Spinal cord (tissue), 10 donors: ENCODE results near the gene SCP2. TPM values are rescaled to one million over a fixed set of nuclear protein-coding genes. Genes with fewer than 3 reads are reported as not detected.
A peak's percentile ranks its signal among the peaks of the same experiment; 100 is the strongest.

Experiments used
- DNase-seq, 6 donors: peaks; one replicate each; pipeline versions ENCODE4 v3.0.0 to v3.0.0-alpha.2; 2013 to 2015; ENCODE audit warnings: low spot score in 6 of 6, low read depth in 4 of 6
- H3K27ac ChIP-seq: one replicate; pipeline ENCODE4 v1.5.1; 2013; ENCODE audit warnings: low read depth, low read length, control low read depth
- H3K27me3 ChIP-seq: one replicate; pipeline ENCODE4 v1.6.1; 2013; ENCODE audit warnings: low read length; ENCODE audit not compliant: control insufficient read depth, insufficient read depth
- H3K36me3 ChIP-seq: one replicate; pipeline ENCODE4 v1.6.1; 2013; ENCODE audit warnings: low read length; ENCODE audit not compliant: control insufficient read depth, insufficient read depth
- H3K4me1 ChIP-seq: one replicate; pipeline ENCODE4 v1.6.1; 2013; ENCODE audit warnings: low read length; ENCODE audit not compliant: control insufficient read depth, insufficient read depth
- H3K4me3 ChIP-seq: one replicate; pipeline ENCODE4 v1.5.1; 2013; ENCODE audit warnings: low read depth, low read length, control low read depth
- H3K9me3 ChIP-seq: one replicate; pipeline ENCODE4 v1.6.1; 2013; ENCODE audit warnings: low read length; ENCODE audit not compliant: control insufficient read depth, insufficient read depth
- WGBS: methylation state at CpG from one replicate; pipeline ENCODE4 v1.1.5; 2013; ENCODE audit warnings: missing lambda C conversion rate; ENCODE audit not compliant: insufficient coverage; 5-methylcytosine and 5-hydroxymethylcytosine counted together
- polyA plus RNA-seq, 2 donors: library from polyadenylated mRNA; unstranded; fragments of 120-200 nt; gene quantifications; one replicate each; pipeline ENCODE4 v1.2.1, GENCODE V29; 2013; ENCODE audit not compliant: insufficient read length in 2 of 2
- total RNA-seq, 2 donors: library from RNA; depleted of rRNA in 1 of 2; stranded (reverse); fragments of 120-200 nt in 1 of 2; fragments of >200 nt in 1 of 2; gene quantifications; one replicate each; pipeline versions ENCODE4 v1.2.3 to v1.2.4, GENCODE V29; 2013 to 2014
- donor health status: healthy.

The SCP2 gene
- total and polyA plus RNA-seq, 4 donors, result 119 to 155 (median 143) TPM

DNA sequence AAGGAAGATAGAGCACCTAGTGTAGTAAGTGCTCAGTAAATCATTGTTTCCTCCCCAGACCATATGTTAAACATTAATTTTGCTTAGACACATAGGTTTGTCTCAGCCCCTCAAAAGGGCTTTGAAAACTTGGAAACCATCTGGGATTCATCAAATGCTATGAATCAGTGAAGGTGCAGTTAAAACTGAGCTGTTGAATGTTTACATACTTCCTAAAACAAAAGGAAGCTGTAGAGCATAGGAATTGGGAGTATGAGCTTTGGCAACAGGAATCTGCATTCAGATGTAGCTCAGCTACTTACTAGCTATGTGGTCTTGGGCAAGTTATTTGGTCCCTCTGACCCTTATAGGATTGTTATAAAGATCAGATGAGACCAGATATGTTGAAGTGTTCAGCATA is 116.2 kb downstream of the SCP2 start:
- Histone ChIP-seq H3K27ac (no peak overlapping the region), H3K9me3 (no peaks in the 10 kb centered on the region), H3K27me3 (no peaks in the 10 kb centered on the region), H3K36me3 (peaks cover 13% of the 10 kb centered on the region), H3K4me3 (no peak overlapping the region), H3K4me1 (peaks cover 8% of the 10 kb centered on the region)
- no peak for DNase-seq

DNA sequence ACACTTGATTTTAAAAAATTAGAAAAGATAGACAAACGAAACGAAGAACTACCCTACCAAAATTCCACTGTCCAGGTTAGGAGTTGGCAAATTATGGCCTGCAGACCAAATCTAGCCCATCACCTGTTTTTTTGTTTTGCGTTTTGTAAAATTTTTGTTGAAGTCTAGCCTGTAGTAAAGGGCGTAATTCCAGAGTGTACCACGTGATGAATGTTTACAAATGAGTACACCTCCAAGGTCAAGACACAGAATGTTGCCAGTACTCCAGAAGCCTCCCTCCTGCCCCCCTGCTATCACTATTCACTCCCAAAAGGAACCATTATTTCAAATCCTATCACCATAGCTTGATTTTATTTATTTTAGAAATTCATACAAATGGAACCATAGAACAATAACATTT is 117.8 kb downstream of the SCP2 start:
- H3K4me1 ChIP-seq, result peaks cover 9% of the 10 kb centered on the region
- no peaks in the 10 kb centered on the region for H3K27me3 ChIP-seq
- peaks cover 11% of the 10 kb centered on the region for H3K36me3 ChIP-seq
- H3K9me3 ChIP-seq, result no peaks in the 10 kb centered on the region
- no peak overlapping the region for H3K4me3 ChIP-seq
- no peak overlapping the region for H3K27ac ChIP-seq
- no peak for DNase-seq
- no CpG with 5 or more reads among the region's 5 CpGs for WGBS

DNA sequence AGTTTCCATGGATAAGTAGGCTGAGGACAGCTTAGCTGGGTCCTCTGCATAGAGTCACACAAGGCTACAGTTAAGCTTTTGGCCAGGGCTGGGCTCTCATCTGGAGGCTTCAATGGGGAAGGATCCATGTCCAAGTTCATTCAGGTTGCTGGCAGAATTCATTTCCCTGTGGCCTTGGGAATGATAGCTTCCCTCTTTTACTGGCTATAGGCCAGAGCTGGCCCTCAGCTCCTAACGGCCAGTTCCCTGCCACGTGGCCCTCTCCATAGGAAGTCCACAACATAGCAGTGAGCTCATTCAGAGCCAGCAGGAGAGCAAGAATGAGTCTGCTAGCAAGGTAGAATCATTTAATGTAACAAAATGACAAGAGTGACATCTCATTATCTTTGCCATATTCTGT is 119.9 kb downstream of the SCP2 start:
- no CpG with 5 or more reads among the region's 2 CpGs for WGBS
- peak in 2 of 6 donors; percentile 29 to 49 for DNase-seq
- Histone ChIP-seq H3K27me3 (no peaks in the 10 kb centered on the region), H3K36me3 (no peaks in the 10 kb centered on the region), H3K4me3 (no peak overlapping the region), H3K9me3 (no peaks in the 10 kb centered on the region), H3K27ac (no peak overlapping the region), H3K4me1 (peaks cover 9% of the 10 kb centered on the region)

DNA sequence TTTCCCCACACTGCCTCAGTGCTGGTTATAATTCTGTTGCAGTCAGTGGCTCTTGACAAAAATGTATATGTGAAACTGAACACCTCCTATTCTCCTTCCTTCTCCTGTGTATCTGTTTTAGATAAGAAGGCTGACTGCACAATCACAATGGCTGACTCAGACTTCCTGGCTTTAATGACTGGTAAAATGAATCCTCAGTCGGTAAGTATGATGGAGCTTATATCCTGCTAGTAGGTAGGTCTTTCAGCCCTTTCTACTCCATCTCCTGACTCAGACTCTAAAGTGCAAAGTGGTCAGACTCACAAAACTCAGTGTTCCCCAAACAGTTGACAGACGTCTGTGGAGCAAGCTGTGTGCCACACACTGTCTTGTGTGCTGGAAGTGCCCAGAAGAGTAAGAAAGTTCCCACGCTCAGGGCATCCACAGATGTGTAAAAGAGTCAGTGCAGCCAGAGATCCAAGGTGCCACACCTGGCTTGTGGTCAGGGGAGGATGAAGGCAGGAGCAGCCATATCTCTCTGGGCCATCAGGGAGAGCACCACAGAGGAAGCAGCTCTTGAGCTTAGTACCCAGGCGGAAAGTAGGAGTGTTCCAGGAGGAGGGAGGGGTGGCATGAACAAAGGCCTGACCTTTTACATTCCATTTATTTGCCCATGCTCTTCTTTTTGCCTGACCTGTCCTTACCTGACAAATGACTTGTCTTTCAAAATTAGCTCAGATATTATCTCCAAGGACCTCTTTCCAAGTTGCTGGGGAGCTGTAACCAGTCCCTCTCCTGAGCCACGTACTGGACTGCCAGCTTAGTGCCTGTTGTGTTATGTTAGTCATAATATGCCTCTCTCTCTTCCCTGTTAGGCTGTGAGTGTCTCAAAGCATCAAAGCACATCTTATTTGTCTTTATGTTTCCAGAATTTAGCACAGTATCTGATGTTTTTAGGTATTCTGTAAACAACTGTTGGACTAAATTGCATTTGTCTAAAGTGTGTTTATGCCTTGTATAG is 121.0 kb downstream of the SCP2 start:
- WGBS, result 75% methylated on average over 2 of the region's 5 CpGs
- Histone ChIP-seq H3K9me3 (no peaks in the 10 kb centered on the region), H3K36me3 (no peaks in the 10 kb centered on the region), H3K27ac (no peak overlapping the region), H3K4me1 (peaks cover 9% of the 10 kb centered on the region), H3K27me3 (no peaks in the 10 kb centered on the region), H3K4me3 (no peak overlapping the region)
- peak in 1 of 6 donors; percentile 47 for DNase-seq

DNA sequence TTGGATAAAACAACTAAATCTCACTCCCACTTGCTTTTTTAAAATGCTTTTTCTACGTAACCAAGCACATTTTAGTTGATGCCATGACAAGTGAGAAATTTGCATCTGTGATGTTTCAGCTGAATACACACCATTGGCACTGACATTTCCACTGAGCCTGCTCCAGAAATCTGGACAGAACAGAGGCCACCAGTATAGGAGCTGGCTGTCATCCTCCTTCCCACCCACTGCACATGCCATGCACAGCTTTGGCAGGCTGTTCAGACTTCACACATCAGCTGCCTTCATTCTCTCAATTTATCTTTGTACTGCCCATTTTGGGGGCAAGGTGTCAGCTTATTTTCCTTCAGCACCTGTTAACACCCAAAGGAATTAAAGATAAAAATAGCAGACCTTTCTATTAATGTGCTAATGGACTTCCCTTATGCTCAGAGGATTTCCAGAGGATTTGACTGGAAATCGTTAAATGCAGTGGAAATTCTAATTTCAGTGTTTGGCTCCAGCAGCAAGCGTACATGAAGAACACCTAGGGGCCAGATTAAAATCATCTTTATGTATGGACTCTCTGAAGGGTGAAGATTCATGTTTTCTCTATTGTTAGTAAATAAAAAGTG is 122.0 kb downstream of the SCP2 start:
- Histone ChIP-seq H3K27me3 (no peaks in the 10 kb centered on the region), H3K36me3 (peaks cover 3% of the 10 kb centered on the region), H3K4me1 (peaks cover 9% of the 10 kb centered on the region), H3K9me3 (no peaks in the 10 kb centered on the region), H3K27ac (no peak overlapping the region), H3K4me3 (no peak overlapping the region)
- peak in 2 of 6 donors; percentile 71 to 81 for DNase-seq
- 60% methylated on average over 2 of the region's 3 CpGs for WGBS

DNA sequence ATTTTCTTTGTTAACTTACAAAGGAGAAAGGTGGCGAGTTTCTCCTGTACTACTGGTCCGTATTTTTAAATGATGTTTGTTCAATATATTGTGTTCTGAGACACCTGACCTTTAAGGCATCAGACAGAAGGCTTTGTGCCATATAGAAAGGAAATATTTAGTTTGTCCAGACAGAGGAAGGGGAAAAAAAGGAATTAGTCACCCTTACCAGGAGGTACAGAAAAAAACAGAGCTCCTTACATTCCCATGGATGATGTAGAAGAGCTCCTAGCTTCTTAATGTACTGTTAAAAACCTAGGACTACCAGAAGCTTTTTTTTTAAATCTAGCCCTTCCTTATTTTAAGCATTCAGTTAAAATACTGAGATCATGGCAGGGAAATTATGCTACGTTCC is 122.5 kb downstream of the SCP2 start:
- H3K4me3 ChIP-seq, result no peak overlapping the region
- peaks cover 3% of the 10 kb centered on the region for H3K36me3 ChIP-seq
- 81% methylated on average over 2 of the region's 3 CpGs for WGBS
- H3K27ac ChIP-seq, result no peak overlapping the region
- no peaks in the 10 kb centered on the region for H3K9me3 ChIP-seq
- no peaks in the 10 kb centered on the region for H3K27me3 ChIP-seq
- no peak for DNase-seq
- peaks cover 9% of the 10 kb centered on the region for H3K4me1 ChIP-seq

DNA sequence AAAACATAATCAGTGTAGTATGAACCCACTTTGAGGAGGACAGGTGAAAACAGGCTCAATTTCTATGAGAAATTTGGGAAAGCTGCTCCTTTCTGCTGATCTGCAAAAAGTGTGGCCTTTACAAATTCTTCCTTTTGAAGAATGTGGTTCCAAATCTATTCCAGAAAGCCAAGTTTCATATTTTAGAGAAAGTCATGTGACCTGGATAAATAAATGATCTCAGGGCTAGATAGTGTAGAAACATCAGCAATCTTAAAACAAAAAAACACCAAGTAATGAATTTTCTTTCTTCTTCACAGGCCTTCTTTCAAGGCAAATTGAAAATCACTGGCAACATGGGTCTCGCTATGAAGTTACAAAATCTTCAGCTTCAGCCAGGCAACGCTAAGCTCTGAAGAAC is 123.2 kb downstream of the SCP2 start:
- no peaks in the 10 kb centered on the region for H3K27me3 ChIP-seq
- no peak overlapping the region for H3K4me3 ChIP-seq
- no peak overlapping the region for H3K27ac ChIP-seq
- no peaks in the 10 kb centered on the region for H3K9me3 ChIP-seq
- no CpG with 5 or more reads among the region's 2 CpGs for WGBS
- H3K4me1 ChIP-seq, result peaks cover 9% of the 10 kb centered on the region
- DNase-seq, result no peak
- peaks cover 3% of the 10 kb centered on the region for H3K36me3 ChIP-seq

DNA sequence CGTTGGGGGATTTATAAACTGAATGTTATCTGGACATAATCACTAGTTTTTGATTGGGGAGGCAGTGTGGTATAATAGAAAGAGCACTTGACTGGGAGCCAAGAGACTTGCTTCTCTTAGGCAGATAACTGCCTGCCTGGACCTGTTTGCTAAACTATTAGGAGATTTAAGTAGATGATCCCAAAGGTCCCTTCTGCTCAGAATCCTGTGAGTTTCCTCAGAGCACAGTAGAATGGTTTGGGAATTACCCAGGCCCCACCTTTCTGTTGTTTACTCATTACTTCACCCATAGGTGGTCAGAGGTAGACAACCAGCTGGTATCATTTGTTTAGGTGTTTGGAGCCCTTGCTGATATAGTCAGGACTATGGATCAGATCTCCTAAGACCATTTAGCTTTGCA is 124.6 kb downstream of the SCP2 start:
- no peak overlapping the region for H3K4me3 ChIP-seq
- H3K27me3 ChIP-seq, result no peaks in the 10 kb centered on the region
- 60% methylated on average over 1 of the region's 1 CpG for WGBS
- DNase-seq, result no peak
- peaks cover 9% of the 10 kb centered on the region for H3K4me1 ChIP-seq
- H3K36me3 ChIP-seq, result peaks cover 3% of the 10 kb centered on the region
- no peaks in the 10 kb centered on the region for H3K9me3 ChIP-seq
- no peak overlapping the region for H3K27ac ChIP-seq

DNA sequence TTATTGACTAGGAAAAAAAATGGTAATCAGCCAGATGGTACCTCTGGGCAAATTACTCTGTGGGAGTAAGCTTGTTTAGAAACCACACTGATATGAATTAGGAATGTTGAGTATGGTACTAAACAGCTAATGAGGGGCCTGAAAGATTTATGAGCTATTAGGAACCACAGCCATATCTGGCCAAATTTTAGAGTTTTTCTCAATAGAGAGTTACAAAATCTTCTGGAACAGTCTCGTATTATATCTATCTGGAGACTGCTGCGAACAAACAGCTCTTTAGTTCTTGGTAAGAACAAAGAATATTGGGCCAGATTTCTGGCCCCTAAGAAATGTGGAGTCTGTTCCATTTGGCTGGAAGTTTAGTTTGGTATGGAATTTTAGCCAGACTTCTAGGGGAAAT is 130.1 kb downstream of the SCP2 start:
- no peak overlapping the region for H3K4me3 ChIP-seq
- H3K36me3 ChIP-seq, result peaks cover 3% of the 10 kb centered on the region
- H3K27me3 ChIP-seq, result peaks cover 15% of the 10 kb centered on the region
- no peak overlapping the region for H3K27ac ChIP-seq
- WGBS, result 50% methylated on average over 2 of the region's 2 CpGs
- no peaks in the 10 kb centered on the region for H3K9me3 ChIP-seq
- peak in 1 of 6 donors; percentile 77 for DNase-seq
- peaks cover 10% of the 10 kb centered on the region for H3K4me1 ChIP-seq

DNA sequence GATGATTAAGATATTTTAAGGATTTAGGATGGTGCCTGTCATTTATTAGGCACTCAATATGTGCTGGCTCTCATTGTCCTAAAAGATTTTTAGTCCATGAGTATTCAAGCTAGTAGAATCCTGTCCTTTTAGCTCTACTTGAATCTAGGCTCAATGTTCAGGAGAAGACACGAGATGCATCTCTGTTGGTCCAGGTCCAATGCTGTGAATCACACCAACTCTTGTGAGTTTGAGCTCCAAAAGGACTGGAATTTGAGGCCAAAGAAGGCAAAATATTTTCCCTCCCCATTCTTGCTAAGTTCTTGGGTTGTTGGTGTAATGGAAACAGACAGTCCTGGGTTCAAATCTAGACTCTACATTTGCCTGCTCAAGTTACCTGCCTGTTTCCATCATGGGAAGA is 133.5 kb downstream of the SCP2 start:
- Histone ChIP-seq H3K4me3 (no peak overlapping the region), H3K36me3 (no peaks in the 10 kb centered on the region), H3K9me3 (no peaks in the 10 kb centered on the region), H3K27ac (no peak overlapping the region), H3K27me3 (peaks cover 36% of the 10 kb centered on the region), H3K4me1 (peaks cover 23% of the 10 kb centered on the region)
- 86% methylated on average over 1 of the region's 1 CpG for WGBS
- no peak for DNase-seq
